ENCODE measurements around the gene ROCK2. TPM values are rescaled to one million over a fixed set of nuclear protein-coding genes. Genes with fewer than 3 reads are reported as not detected.

ROCK2 gene
- total and polyA plus RNA-seq, 2 of the 13 experiments (the other 11 are each of a cell fraction or from before 2014, with no cell fraction given), result 38.1 to 119 TPM

DNA sequence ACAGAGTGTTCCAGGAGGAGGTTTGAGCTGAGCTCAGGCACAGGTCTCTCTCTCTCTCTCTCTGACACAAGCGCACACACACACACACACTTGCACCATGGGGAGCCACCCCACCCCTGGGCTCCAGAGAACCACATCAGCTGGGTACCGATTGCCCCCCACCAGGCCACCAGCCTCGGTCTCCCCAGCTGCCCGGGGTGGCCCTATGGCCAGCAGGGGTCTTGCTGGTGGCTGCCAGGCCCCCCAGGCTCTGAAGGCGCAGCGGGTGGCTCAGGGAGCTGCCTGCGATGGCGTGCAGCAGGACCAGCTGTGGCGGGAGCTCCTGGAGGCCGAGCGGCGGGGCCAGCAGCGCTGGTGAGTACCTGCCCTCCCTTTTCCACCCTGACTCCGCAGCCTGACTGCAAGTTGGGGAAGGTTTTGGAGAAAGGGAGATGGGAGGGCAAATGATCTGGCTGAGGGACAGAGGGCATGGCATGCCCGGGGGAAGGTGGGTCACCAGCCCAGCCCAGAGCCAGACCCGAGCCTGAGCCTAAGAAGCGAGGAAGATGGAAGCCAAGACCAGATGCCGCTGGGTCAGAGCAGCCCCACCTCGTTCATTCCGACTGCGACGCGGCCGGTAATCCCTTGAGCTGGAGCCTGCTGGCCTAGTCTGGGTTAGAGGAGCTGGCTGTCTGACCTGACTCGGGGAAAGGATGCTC, 211.0 kb downstream of the ROCK2 start (continued):
- TF ChIP-seq ZNF451 (CRISPR knock-in tag; IDR thresholded peaks at IDR 0.05) (no peak), MIER2 (CRISPR knock-in tag; IDR thresholded peaks at IDR 0.05) (no peak), ZNF597 (CRISPR knock-in tag; IDR thresholded peaks at IDR 0.05) (no peak), ZNF75D (CRISPR knock-in tag; IDR thresholded peaks at IDR 0.05; ENCODE audit: borderline replicate concordance) (no peak), ZMYM2 (CRISPR knock-in tag; IDR thresholded peaks at IDR 0.05) (no peak), SMAD3 (CRISPR knock-in tag; IDR thresholded peaks at IDR 0.05) (no peak), KMT2A (CRISPR knock-in tag; IDR thresholded peaks at IDR 0.05) (0 out of 2 replicates have a peak, but pooled peaks have one; percentile 35), RBAK (CRISPR knock-in tag; IDR thresholded peaks at IDR 0.05) (no peak), RFX1 (IDR thresholded peaks at IDR 0.05) (no peak), ONECUT2 (CRISPR knock-in tag; IDR thresholded peaks at IDR 0.05) (no peak), ZNF788 (CRISPR knock-in tag; IDR thresholded peaks at IDR 0.05; ENCODE audit: borderline replicate concordance) (no peak), NR2F1 (CRISPR knock-in tag; IDR thresholded peaks at IDR 0.05) (no peak), HHEX (CRISPR knock-in tag; IDR thresholded peaks at IDR 0.05) (no peak), ZNF879 (CRISPR knock-in tag; IDR thresholded peaks at IDR 0.05) (no peak), ZFP36 (IDR thresholded peaks at IDR 0.05; ENCODE audit: borderline replicate concordance, low read depth, low read length, partially characterized antibody) (no peak), PAWR (CRISPR knock-in tag; IDR thresholded peaks at IDR 0.05; ENCODE audit: borderline replicate concordance) (no peak)
- TF ChIP-seq, protein P1, sequence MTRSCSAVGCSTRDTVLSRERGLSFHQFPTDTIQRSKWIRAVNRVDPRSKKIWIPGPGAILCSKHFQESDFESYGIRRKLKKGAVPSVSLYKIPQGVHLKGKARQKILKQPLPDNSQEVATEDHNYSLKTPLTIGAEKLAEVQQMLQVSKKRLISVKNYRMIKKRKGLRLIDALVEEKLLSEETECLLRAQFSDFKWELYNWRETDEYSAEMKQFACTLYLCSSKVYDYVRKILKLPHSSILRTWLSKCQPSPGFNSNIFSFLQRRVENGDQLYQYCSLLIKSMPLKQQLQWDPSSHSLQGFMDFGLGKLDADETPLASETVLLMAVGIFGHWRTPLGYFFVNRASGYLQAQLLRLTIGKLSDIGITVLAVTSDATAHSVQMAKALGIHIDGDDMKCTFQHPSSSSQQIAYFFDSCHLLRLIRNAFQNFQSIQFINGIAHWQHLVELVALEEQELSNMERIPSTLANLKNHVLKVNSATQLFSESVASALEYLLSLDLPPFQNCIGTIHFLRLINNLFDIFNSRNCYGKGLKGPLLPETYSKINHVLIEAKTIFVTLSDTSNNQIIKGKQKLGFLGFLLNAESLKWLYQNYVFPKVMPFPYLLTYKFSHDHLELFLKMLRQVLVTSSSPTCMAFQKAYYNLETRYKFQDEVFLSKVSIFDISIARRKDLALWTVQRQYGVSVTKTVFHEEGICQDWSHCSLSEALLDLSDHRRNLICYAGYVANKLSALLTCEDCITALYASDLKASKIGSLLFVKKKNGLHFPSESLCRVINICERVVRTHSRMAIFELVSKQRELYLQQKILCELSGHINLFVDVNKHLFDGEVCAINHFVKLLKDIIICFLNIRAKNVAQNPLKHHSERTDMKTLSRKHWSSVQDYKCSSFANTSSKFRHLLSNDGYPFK (CRISPR knock-in tag; IDR thresholded peaks at IDR 0.05; ENCODE audit: borderline replicate concordance), result peak; percentile 16; the same call in 1 of the 2 replicates
- TF ChIP-seq, protein P2, sequence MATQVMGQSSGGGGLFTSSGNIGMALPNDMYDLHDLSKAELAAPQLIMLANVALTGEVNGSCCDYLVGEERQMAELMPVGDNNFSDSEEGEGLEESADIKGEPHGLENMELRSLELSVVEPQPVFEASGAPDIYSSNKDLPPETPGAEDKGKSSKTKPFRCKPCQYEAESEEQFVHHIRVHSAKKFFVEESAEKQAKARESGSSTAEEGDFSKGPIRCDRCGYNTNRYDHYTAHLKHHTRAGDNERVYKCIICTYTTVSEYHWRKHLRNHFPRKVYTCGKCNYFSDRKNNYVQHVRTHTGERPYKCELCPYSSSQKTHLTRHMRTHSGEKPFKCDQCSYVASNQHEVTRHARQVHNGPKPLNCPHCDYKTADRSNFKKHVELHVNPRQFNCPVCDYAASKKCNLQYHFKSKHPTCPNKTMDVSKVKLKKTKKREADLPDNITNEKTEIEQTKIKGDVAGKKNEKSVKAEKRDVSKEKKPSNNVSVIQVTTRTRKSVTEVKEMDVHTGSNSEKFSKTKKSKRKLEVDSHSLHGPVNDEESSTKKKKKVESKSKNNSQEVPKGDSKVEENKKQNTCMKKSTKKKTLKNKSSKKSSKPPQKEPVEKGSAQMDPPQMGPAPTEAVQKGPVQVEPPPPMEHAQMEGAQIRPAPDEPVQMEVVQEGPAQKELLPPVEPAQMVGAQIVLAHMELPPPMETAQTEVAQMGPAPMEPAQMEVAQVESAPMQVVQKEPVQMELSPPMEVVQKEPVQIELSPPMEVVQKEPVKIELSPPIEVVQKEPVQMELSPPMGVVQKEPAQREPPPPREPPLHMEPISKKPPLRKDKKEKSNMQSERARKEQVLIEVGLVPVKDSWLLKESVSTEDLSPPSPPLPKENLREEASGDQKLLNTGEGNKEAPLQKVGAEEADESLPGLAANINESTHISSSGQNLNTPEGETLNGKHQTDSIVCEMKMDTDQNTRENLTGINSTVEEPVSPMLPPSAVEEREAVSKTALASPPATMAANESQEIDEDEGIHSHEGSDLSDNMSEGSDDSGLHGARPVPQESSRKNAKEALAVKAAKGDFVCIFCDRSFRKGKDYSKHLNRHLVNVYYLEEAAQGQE (IDR thresholded peaks at IDR 0.05; ENCODE audit: borderline replicate concordance in 1 of 2, low read depth in 1 of 2, low read length in 2 of 2), result no peak
- TF ChIP-seq, protein P3, sequence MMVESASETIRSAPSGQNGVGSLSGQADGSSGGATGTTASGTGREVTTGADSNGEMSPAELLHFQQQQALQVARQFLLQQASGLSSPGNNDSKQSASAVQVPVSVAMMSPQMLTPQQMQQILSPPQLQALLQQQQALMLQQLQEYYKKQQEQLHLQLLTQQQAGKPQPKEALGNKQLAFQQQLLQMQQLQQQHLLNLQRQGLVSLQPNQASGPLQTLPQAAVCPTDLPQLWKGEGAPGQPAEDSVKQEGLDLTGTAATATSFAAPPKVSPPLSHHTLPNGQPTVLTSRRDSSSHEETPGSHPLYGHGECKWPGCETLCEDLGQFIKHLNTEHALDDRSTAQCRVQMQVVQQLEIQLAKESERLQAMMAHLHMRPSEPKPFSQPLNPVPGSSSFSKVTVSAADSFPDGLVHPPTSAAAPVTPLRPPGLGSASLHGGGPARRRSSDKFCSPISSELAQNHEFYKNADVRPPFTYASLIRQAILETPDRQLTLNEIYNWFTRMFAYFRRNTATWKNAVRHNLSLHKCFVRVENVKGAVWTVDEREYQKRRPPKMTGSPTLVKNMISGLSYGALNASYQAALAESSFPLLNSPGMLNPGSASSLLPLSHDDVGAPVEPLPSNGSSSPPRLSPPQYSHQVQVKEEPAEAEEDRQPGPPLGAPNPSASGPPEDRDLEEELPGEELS (CRISPR knock-in tag; IDR thresholded peaks at IDR 0.05), result no peak

Data from HepG2 (cell line).